ENCODE results near the gene PRKCB. TPM values are rescaled to one million over a fixed set of nuclear protein-coding genes. Genes with fewer than 3 reads are reported as not detected.

PRKCB gene
- total RNA-seq, 1 experiment from 2014 or later, result 0.89 TPM

GRCh38 chr16:24098896-24099295 is 263.1 kb downstream of the PRKCB start:
- H3K4me1 ChIP-seq (ENCODE audit: control insufficient read depth in 1 of 2, insufficient read depth in 2 of 2, low read length in 2 of 2), result no peaks in the 10 kb centered on the region
- ChIA-PET POLR2A (no interaction called here), RAD21 (ENCODE audit: low non-redundant PET in 1 of 2, low total read pairs in 2 of 2, uncharacterized antibody in 2 of 2, unreplicated experiment in 2 of 2) (no interaction called here), CTCF (interaction anchor here (1.3 kb wide), 1 partner anchor 28 kb away, joined by 4 read pairs; no protein-coding TSS in a partner anchor)
- no peak overlapping the region for H3K4me3 ChIP-seq (replicated peaks in 1 of 2; ENCODE audit: low read depth in 1 of 2, low read length in 2 of 2)
- H3K36me3 ChIP-seq (ENCODE audit: control insufficient read depth in 1 of 2, insufficient read depth in 2 of 2, low read length in 2 of 2), result no peaks in the 10 kb centered on the region
- no peak for DNase-seq (ENCODE audit: low read depth, low spot score)
- no peaks in the 10 kb centered on the region for H4K20me1 ChIP-seq (ENCODE audit: insufficient read depth)
- intact Hi-C loops (cut with micrococcal nuclease), result no loop called here
- no peak overlapping the region for H3K4me2 ChIP-seq (ENCODE audit: low read length)
- H3K9me3 ChIP-seq (ENCODE audit: control insufficient read depth in 1 of 2, insufficient read depth in 1 of 2, low read depth in 1 of 2, low read length in 2 of 2), result no peaks in the 10 kb centered on the region
- H3K9me2 ChIP-seq (ENCODE audit: insufficient read depth), result no peaks in the 10 kb centered on the region
- BruUV-seq (replicated peaks), result no TSS peak
- TF ChIP-seq SIN3A (IDR thresholded peaks at IDR 0.05; ENCODE audit: low read depth) (no peak), REST (IDR thresholded peaks at IDR 0.05; ENCODE audit: low read depth) (no peak), SP1 (IDR thresholded peaks at IDR 0.05; ENCODE audit: low read depth) (no peak), RAD21 (IDR thresholded peaks at IDR 0.05; ENCODE audit: low read depth) (no peak), CBX3 (IDR thresholded peaks at IDR 0.05; ENCODE audit: low read depth) (no peak), YY1 (IDR thresholded peaks at IDR 0.05; ENCODE audit: extremely low read depth, insufficient replicate concordance, low read depth, low read length) (no peak), TCF7L2 (IDR thresholded peaks at IDR 0.05; ENCODE audit: borderline replicate concordance, extremely low read depth, insufficient read depth, insufficient read length) (no peak), EZH2phosphoT487 (IDR thresholded peaks at IDR 0.05; ENCODE audit: borderline replicate concordance) (no peak), ELF1 (IDR thresholded peaks at IDR 0.05; ENCODE audit: borderline replicate concordance, low read depth) (no peak), CEBPB (IDR thresholded peaks at IDR 0.05; ENCODE audit: low read depth) (no peak), EZH2 (IDR thresholded peaks at IDR 0.05) (no peak), SRF (IDR thresholded peaks at IDR 0.05; ENCODE audit: low read depth) (no peak), EGR1 (IDR thresholded peaks at IDR 0.05; ENCODE audit: low read depth) (no peak), JUND (IDR thresholded peaks at IDR 0.05) (no peak), FOSL1 (IDR thresholded peaks at IDR 0.05; ENCODE audit: low read depth) (no peak), POLR2A (IDR thresholded peaks at IDR 0.05; ENCODE audit: borderline replicate concordance, extremely low read depth, insufficient read depth, insufficient read length) (no peak)
- TF ChIP-seq, protein P1, sequence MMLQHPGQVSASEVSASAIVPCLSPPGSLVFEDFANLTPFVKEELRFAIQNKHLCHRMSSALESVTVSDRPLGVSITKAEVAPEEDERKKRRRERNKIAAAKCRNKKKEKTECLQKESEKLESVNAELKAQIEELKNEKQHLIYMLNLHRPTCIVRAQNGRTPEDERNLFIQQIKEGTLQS (IDR thresholded peaks at IDR 0.05), result no peak
- TF ChIP-seq, protein P2, sequence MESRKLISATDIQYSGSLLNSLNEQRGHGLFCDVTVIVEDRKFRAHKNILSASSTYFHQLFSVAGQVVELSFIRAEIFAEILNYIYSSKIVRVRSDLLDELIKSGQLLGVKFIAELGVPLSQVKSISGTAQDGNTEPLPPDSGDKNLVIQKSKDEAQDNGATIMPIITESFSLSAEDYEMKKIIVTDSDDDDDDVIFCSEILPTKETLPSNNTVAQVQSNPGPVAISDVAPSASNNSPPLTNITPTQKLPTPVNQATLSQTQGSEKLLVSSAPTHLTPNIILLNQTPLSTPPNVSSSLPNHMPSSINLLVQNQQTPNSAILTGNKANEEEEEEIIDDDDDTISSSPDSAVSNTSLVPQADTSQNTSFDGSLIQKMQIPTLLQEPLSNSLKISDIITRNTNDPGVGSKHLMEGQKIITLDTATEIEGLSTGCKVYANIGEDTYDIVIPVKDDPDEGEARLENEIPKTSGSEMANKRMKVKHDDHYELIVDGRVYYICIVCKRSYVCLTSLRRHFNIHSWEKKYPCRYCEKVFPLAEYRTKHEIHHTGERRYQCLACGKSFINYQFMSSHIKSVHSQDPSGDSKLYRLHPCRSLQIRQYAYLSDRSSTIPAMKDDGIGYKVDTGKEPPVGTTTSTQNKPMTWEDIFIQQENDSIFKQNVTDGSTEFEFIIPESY (IDR thresholded peaks at IDR 0.05; ENCODE audit: extremely low read depth, insufficient replicate concordance, low read length), result no peak
- H3K27me3 ChIP-seq (ENCODE audit: insufficient read depth, low read length), result peaks cover 28% of the 10 kb centered on the region; the same call in 1 of the 2 replicates
- ATAC-seq, result no peak
- H3K79me2 ChIP-seq (ENCODE audit: insufficient read depth, low read length), result no peaks in the 10 kb centered on the region
- no peak overlapping the region for H3K9ac ChIP-seq (ENCODE audit: low read length)
- H3K27ac ChIP-seq (ENCODE audit: low read depth, low read length), result no peak overlapping the region
- no peak overlapping the region for H2AFZ ChIP-seq (ENCODE audit: low read depth, low read length, poor library complexity, severe bottlenecking)

All from HCT116 (cell line).